Stimulated activated CD4-positive, alpha-beta T cell treated with anti-CD3 and anti-CD28 coated beads, Interleukin-15, amount 100 ng/mL, for 24 hours (primary cell): ENCODE results near the gene CLPX.
"Not testable (repeated sequence)": the region's sequence is repeated elsewhere in the genome, so short reads cannot be mapped to it uniquely, and the experiment has no call there.

Experiments
- DNase-seq: peaks from one replicate; pipeline ENCODE4 v3.0.0-alpha.2; 2020

The CLPX gene

GRCh38 chr15:65099801-65100200 is 85.3 kb downstream of the CLPX start:
- DNase-seq: not testable (repeated sequence)

- no peak for DNase-seq
Observed at GRCh38 chr15:65099336-65099735, 85.8 kb downstream of the CLPX start.
